GM21526 (cell line): Measurements from ENCODE around the gene VANGL2.

Experiments
- ATAC-seq: cut with Tn5 transposase; IDR thresholded peaks from one replicate; pipeline ENCODE4 v1.9.1; 2021; ENCODE audit warnings: moderate library complexity; ENCODE audit not compliant: unreplicated experiment, low FRiP score

Gene VANGL2

GRCh38 chr1:160454371-160455152, 54.2 kb downstream of the VANGL2 start:
- ATAC-seq = no peak

GRCh38 chr1:160455153-160455517, 54.8 kb downstream of the VANGL2 start:
- ATAC-seq = no peak

GRCh38 chr1:160459056-160459455, 58.7 kb downstream of the VANGL2 start:
- no peak for ATAC-seq

GRCh38 chr1:160459687-160460086, 59.3 kb downstream of the VANGL2 start:
- ATAC-seq = no peak

- ATAC-seq = no peak
Observed at GRCh38 chr1:160460214-160460642, 59.9 kb downstream of the VANGL2 start.

GRCh38 chr1:160460683-160461287, 60.4 kb downstream of the VANGL2 start:
- ATAC-seq = no peak

- no peak for ATAC-seq
Observed at GRCh38 chr1:160465123-160465522, 64.8 kb downstream of the VANGL2 start.

- ATAC-seq = no peak
Observed at GRCh38 chr1:160466961-160467360, 66.6 kb downstream of the VANGL2 start.

- no peak for ATAC-seq
Observed at GRCh38 chr1:160467576-160467975, 67.2 kb downstream of the VANGL2 start.

- ATAC-seq = no peak
Observed at GRCh38 chr1:160471253-160471652, 70.9 kb downstream of the VANGL2 start.

- ATAC-seq = no peak
Observed at GRCh38 chr1:160472112-160472511, 71.7 kb downstream of the VANGL2 start.

GRCh38 chr1:160474392-160475242, 74.3 kb downstream of the VANGL2 start:
- no peak for ATAC-seq
